HEK293T (cell line): ENCODE data around the gene POLN.
"Not testable (repeated sequence)": the region's sequence is repeated elsewhere in the genome, so short reads cannot be mapped to it uniquely, and the experiment has no call there.

Source experiments
- CTCF ChIA-PET: fragments of 350-600 bp; formaldehyde crosslinking; extraction: SDS; loops from one replicate; lab custom pipeline; 2021; ENCODE audit warnings: antibody characterized with exemption, inconsistent platforms; lab: Yijun Ruan, JAX
- POLR2A ChIA-PET: fragments of 350-600 bp; formaldehyde crosslinking; extraction: SDS; loops from one replicate; lab custom pipeline; 2020; ENCODE audit warnings: antibody characterized with exemption, inconsistent platforms; lab: Yijun Ruan, JAX
- DNase-seq: peaks from one replicate; pipeline ENCODE4 v3.0.0; 2012; ENCODE audit warnings: mixed read lengths; ENCODE audit errors: extremely low spot score
- ARNT ChIP-seq: fragments of 450-650 bp; IDR thresholded peaks from 2 replicates; pipeline ENCODE4 v1.6.1; 2017; ENCODE audit warnings: mild to moderate bottlenecking
- BHLHE40 ChIP-seq: fragments of 450-650 bp; IDR thresholded peaks from 2 replicates; pipeline ENCODE4 v1.6.1; 2016; ENCODE audit warnings: mild to moderate bottlenecking, moderate library complexity, borderline replicate concordance
- CTBP1 ChIP-seq: fragments of 450-650 bp; IDR thresholded peaks from 2 replicates; pipeline ENCODE4 v1.6.1; 2016; ENCODE audit warnings: borderline replicate concordance
- ELF4 ChIP-seq: fragments of 450-650 bp; IDR thresholded peaks from 2 replicates; pipeline ENCODE4 v1.6.1; 2017; ENCODE audit warnings: antibody characterized with exemption
- FOXA1 ChIP-seq: fragments of 450-650 bp; IDR thresholded peaks from 2 replicates; pipeline ENCODE4 v1.6.1; 2016; ENCODE audit warnings: mild to moderate bottlenecking
- FOXK2 ChIP-seq: fragments of 450-650 bp; IDR thresholded peaks from 2 replicates; pipeline ENCODE4 v1.6.1; 2016; ENCODE audit warnings: mild to moderate bottlenecking
- FOXM1 ChIP-seq: fragments of 450-650 bp; IDR thresholded peaks from 2 replicates; pipeline ENCODE4 v1.6.1; 2017; ENCODE audit warnings: mild to moderate bottlenecking, borderline replicate concordance
- HDGF ChIP-seq: fragments of 450-650 bp; IDR thresholded peaks from 2 replicates; pipeline ENCODE4 v1.6.1; 2017; ENCODE audit warnings: antibody characterized with exemption, borderline replicate concordance
- L3MBTL2 ChIP-seq: fragments of 450-650 bp; conservative IDR thresholded peaks from 2 replicates; pipeline ENCODE4 v1.6.1; 2016; ENCODE audit warnings: mild to moderate bottlenecking
- LEF1 ChIP-seq: fragments of 450-650 bp; IDR thresholded peaks from 2 replicates; pipeline ENCODE4 v1.6.1; 2017; ENCODE audit warnings: mild to moderate bottlenecking, borderline replicate concordance
- NFRKB ChIP-seq: fragments of 450-650 bp; IDR thresholded peaks from 2 replicates; pipeline ENCODE4 v1.6.1; 2016; ENCODE audit warnings: mild to moderate bottlenecking, moderate library complexity
- SP1 ChIP-seq: fragments of 450-650 bp; IDR thresholded peaks from 2 replicates; pipeline ENCODE4 v1.6.1; 2017
- SUZ12 ChIP-seq: fragments of 450-650 bp; IDR thresholded peaks from 2 replicates; pipeline ENCODE4 v1.6.1; 2016; ENCODE audit warnings: mild to moderate bottlenecking
- TARDBP ChIP-seq: fragments of 450-650 bp; IDR thresholded peaks from 2 replicates; pipeline ENCODE4 v1.6.1; 2016
- ZNF384 ChIP-seq: fragments of 450-650 bp; IDR thresholded peaks from 2 replicates; pipeline ENCODE4 v1.6.1; 2016
- TF ChIP-seq, protein P1 (sequence below): fragments of 450-650 bp; IDR thresholded peaks from 2 replicates; pipeline ENCODE4 v1.6.1; 2016

Gene POLN

DNA sequence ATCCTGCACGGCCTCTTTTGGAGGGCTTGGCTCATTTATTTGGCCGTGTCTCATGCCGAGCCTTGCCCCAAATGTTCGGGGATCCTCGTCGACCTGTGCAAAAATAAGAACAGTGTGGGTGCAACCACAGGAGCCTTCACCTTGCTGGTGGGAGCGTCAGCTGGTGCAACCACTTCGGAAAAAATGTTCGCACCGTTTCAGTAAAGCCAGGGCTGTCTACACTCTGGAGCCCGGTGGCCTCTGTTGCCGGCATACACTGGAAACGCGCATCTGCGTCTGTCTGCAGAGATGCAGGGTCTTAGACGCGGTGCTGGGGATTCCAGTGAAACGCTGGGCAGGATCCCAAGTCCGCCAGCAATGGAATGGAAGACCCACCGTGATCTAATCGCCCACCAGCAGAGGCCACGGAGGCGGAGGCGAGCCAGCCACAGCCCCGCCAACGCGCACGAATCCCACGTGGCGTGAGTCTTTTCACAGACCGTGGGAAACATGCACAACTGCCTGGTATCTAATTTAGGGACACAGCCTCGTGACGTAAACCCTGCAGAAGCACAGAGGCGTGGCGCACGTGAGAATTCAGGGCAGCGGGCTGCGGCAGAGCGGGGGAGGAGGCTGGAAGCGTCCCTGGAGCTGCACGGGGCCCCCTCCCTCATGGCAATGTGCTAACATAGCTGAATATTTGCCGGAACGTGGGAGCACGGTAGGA is 33.8 kb upstream of the POLN start:
- ChIA-PET CTCF (no interaction called here), POLR2A (interaction anchor here (1.1 kb wide), 1 partner anchor 14 kb away, joined by 3 read pairs; the partner anchor contains the start of gene MXD4)
- DNase-seq: no peak
- TF ChIP-seq TARDBP (no peak), HDGF (no peak), ARNT (no peak), CTBP1 (no peak), SP1 (no peak), FOXM1 (no peak), BHLHE40 (no peak), LEF1 (no peak), L3MBTL2 (no peak), ZNF384 (no peak), ELF4 (no peak), SUZ12 (no peak), NFRKB (no peak), FOXK2 (no peak), FOXA1 (no peak)
- TF ChIP-seq, protein P1, sequence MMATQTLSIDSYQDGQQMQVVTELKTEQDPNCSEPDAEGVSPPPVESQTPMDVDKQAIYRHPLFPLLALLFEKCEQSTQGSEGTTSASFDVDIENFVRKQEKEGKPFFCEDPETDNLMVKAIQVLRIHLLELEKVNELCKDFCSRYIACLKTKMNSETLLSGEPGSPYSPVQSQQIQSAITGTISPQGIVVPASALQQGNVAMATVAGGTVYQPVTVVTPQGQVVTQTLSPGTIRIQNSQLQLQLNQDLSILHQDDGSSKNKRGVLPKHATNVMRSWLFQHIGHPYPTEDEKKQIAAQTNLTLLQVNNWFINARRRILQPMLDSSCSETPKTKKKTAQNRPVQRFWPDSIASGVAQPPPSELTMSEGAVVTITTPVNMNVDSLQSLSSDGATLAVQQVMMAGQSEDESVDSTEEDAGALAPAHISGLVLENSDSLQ: no peak

DNA sequence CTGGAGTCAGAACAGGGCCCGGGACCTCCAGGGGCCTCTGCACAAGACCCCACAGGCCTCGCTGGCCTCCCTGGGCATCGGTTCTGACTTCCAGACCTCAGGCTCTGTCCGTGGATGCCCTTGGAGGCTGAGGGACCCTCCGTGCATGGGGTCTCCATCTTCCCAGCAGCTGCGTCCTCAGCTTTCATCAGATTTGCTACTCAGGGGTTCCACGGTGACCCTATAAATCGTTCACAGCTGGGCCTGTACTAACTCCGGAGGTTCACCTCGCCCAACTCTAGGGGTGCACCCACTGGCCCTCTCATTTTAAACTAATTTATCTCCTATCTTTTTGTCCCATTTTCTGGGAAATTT is 33.1 kb upstream of the POLN start:
- DNase-seq, POLR2A ChIA-PET, CTCF ChIA-PET: not testable (repeated sequence)

DNA sequence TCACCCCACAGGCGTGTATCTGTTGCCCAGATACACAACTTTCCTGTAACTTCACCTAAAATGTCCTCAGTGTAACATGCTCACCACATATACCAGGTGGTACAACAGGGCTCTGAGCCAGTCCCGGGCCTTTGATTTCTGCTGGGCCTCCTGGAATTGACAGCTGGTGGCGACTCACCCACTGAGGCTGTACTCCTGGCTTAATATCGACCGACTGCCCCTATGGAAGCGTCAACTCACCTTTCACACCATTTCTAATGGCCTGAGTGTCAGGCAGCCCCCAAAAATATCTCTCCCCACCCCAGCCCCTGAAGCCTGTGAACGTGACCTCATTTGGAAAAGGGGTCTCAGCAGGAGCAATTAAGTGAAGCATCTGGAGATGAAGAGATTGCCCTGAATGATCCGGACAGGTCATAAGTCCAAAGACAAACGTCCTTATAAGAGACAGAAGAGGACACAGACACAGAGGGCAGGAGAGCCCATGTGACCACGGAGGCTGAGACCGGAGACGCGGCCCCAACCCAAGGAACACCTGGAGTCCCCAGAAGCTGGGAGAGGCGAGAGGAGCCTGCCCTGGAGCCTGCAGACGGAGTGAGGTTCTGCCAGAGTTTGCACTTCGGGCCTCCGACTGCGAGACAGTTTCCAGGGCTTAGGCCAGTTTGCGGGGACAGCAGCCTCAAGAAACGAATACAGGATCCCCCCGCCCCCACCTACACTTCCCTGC is 32.6 kb upstream of the POLN start:
- CTCF ChIA-PET: no interaction called here
- DNase-seq: no peak
- TF ChIP-seq CTBP1 (no peak), FOXA1 (no peak), HDGF (no peak), TARDBP (no peak), L3MBTL2 (no peak), SP1 (no peak), BHLHE40 (no peak)
- POLR2A ChIA-PET: no interaction called here

DNA sequence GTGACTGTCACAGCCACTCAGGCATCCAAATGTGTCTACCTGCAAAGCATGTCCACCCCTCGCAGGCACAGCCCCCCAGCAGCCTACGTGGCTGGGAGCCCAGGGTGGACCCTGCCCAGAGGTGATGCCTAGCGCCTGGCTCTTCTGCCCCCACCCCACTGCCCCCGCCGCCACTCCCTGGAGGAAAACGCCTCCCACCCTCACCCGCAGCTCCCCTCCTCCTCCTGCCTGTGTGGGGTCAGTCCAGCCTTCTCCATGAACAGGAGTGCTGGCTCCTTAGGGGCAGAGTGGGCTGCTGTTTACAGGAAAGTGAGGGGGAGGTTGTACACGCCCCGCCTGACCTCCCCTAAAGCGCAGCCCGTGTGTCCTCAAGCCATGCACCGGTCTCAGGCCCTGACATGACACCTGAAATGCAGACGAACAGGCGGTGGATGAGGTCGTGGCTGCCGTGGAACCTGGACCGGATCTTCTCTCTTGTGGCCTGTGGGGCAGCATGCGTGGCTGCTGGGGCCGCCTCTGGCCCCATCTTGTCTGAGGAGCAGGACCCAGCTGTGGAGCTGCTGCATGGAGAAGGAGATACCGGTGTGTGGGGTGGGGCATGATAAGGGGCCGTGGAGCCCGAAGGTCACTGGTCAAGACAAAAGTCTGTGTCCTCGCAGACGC is 31.9 kb upstream of the POLN start:
- ChIA-PET POLR2A (interaction anchor here (0.9 to 1.3 kb wide), 2 partner anchors 10 to 12 kb away, joined by 3 read pairs; partner anchors contain the start of gene MXD4), CTCF (no interaction called here)
- DNase-seq: no peak
- TF ChIP-seq ZNF384 (no peak), BHLHE40 (no peak), TARDBP (no peak)
- TF ChIP-seq, protein P1: no peak

DNA sequence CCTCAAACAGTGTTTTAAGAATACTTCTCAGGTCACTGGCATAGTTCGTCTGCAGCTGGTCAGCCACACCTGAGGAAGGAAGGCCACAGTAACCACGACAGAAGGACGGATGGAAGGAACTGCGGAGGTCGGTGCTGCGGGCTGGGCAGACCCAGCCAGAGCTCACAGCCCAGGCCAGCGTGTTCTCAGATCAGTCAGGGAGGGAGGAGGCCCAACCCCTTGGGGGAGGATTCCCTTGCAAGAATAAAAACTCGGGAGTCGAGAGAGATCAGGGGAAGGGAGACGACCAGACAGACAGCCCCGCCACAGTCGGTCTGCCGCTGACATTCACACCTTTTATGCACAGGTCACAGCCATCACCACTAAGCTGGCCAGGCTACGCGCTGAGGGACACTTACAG is 31.3 kb upstream of the POLN start:
- POLR2A ChIA-PET: interaction anchor here (0.9 to 1.3 kb wide), 2 partner anchors 9 to 11 kb away, joined by 3 read pairs; partner anchors contain the start of gene MXD4
- DNase-seq: no peak
- CTCF ChIA-PET: no interaction called here
- no peak for TF ChIP-seq ELF4
- no peak for TF ChIP-seq ARNT
- TF ChIP-seq, protein P1: no peak
- no peak for TF ChIP-seq SP1
- TF ChIP-seq HDGF: no peak
- TF ChIP-seq ZNF384: no peak
- no peak for TF ChIP-seq L3MBTL2
- no peak for TF ChIP-seq FOXA1
- TF ChIP-seq FOXM1: no peak
- no peak for TF ChIP-seq TARDBP
- no peak for TF ChIP-seq FOXK2
- TF ChIP-seq CTBP1: no peak
- no peak for TF ChIP-seq NFRKB
- TF ChIP-seq LEF1: no peak

DNA sequence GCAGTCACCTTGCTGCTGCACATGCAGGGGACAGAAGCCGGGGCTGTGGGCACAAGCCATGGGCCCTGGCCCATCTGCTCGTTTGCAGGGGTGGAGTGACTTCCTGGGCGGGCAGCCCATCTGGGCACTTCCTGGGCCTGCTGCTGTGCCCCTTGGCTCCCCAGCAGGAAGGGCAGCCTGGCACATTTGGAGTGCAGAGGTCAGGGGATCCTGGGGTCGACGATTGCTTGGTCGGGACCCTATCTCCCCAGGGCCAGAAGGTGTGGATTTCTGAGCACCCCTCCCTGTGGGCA is 30.9 kb upstream of the POLN start:
- TF ChIP-seq SUZ12: no peak
- TF ChIP-seq TARDBP: no peak
- no peak for TF ChIP-seq FOXA1
- no peak for TF ChIP-seq ARNT
- TF ChIP-seq ZNF384: no peak
- no peak for TF ChIP-seq L3MBTL2
- no peak for TF ChIP-seq NFRKB
- TF ChIP-seq, protein P1: no peak
- no peak for TF ChIP-seq FOXM1
- no peak for TF ChIP-seq SP1
- TF ChIP-seq FOXK2: no peak
- TF ChIP-seq CTBP1: no peak
- no peak for TF ChIP-seq BHLHE40
- no peak for TF ChIP-seq ELF4
- no peak for TF ChIP-seq LEF1
- TF ChIP-seq HDGF: no peak
- ChIA-PET CTCF (no interaction called here), POLR2A (interaction anchor here (0.9 to 1.3 kb wide), 2 partner anchors 9 to 11 kb away, joined by 3 read pairs; partner anchors contain the start of gene MXD4)
- DNase-seq: no peak
